ENCODE results near the gene DEDD.

GRCh38 chr1:161114556-161114955 lies 17.9 kb downstream of the DEDD start:
- TF ChIP-seq GATA2 (IDR thresholded peaks at IDR 0.05; ENCODE audit: low read depth, low read length) (no peak), GATA3 (IDR thresholded peaks at IDR 0.05; ENCODE audit: low read depth, low read length) (no peak)
